Measurements from ENCODE around the gene KCND1. TPM values are rescaled to one million over a fixed set of nuclear protein-coding genes. Genes with fewer than 3 reads are reported as not detected.
"Not testable (repeated sequence)": the region's sequence is repeated elsewhere in the genome, so short reads cannot be mapped to it uniquely, and the experiment has no call there.

Gene KCND1
- total RNA-seq, result 0.10 and 0.21 TPM in 2 replicates
- 1.00 TPM for polyA plus RNA-seq (2012)

DNA sequence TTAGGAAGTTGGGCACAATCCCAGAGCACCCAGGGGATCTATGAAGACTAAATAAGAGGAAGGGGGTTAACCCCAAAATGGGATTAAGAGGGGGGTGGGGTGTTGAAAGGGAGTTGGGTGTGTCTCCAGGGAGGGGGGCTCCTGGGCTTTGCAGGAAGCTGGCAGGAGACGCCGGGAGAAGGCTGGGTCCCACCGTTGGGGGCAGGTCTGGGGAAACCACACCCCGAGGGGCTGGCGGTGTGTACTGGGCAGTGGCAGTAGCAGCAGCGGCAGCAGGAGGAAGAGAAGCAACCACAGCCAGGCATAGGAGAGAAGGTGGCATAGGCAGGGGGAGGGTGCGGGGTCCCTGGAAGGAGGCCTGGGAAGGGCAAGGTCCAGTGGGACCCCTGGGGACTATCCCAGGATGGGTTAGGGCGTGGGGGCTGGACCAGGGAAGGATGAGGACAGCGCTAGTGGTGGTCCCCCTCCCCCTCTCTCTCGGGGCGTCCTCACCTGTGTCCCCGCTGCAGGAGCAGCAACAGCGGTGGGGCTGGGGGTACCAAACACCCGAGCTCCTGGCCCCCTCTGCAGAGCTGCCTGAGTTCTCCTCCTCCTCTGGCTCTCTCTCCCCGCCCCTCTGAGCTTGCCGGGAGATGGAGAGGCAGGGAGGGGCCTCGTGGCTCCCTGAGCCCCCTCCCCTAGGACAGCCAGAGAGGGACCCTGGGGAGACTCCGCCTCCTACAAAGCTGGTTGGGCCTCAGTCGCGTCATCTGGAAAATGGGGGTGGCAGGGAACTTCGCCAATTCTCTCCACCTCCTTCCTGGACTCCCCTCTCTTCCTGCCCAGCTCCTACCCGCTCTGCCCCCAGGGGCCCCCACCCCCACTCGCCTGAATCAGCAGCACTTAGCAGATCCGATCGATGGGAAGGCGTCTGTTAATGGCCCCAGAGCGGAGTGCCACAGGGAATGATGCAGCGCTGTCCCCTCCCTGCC lies at the start of gene KCND1:
Gene KCND1, minus strand, starts transcription at position 596 of the 971 bp plus-strand sequence. CDS start 1,573 bp downstream, outside the sequence.
- peak; percentile 3 for DNase-seq (ENCODE audit: low read depth)

GRCh38 chrX:49019599-49020249 lies 48.1 kb upstream of the KCND1 start:
- no peak for DNase-seq (ENCODE audit: low read depth)

DNA sequence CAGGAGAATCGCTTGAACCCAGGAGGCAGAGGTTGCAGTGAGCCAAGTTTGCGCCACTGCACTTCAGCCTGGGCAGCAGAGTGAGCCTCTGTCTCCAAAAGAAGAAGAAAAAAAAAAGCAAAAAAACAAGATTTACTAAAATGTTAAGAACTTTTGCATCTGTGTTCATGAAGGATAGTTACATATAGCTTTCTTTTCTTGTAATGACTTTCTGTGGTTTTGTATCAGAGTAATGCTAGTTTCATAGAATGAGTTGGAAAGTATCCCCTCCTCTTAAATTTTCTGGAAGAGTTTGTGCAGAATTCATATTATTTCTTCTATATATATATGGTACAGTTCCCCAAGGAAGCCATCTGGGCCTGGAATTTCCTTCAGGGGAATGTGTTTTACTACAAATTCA lies 47.4 kb upstream of the KCND1 start:
- DNase-seq (ENCODE audit: low read depth), result no peak

DNA sequence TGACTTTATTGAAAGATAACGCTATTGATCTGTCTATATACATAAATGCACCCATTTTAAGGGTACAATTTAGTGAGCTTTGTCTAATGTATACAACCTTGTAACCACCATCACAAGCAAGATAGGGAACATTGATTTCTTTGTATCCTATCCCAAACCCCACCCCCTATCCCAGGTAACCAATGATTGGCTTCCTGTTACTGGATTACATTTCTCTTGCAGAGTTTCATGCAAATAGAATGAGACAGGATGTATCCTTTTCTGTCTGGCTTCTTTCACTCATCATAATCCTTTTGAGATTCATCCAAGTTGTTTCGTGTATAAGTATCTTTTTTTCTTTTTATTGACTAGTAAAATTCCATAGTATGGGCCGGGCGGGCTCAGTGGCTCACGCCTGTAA lies 32.1 kb upstream of the KCND1 start:
- DNase-seq (ENCODE audit: low read depth), result no peak

- DNase-seq (ENCODE audit: low read depth), result peak; percentile 91
Observed at GRCh38 chrX:49002091-49002935, 30.7 kb upstream of the KCND1 start, which contains the start of gene GRIPAP1. Gene GRIPAP1, minus strand, starts transcription at chrX:49002264. Its CDS starts 35 bp downstream, at chrX:49002229.

GRCh38 chrX:49001521-49002090 lies 30.0 kb upstream of the KCND1 start:
- peak; percentile 24 for DNase-seq (ENCODE audit: low read depth)

DNA sequence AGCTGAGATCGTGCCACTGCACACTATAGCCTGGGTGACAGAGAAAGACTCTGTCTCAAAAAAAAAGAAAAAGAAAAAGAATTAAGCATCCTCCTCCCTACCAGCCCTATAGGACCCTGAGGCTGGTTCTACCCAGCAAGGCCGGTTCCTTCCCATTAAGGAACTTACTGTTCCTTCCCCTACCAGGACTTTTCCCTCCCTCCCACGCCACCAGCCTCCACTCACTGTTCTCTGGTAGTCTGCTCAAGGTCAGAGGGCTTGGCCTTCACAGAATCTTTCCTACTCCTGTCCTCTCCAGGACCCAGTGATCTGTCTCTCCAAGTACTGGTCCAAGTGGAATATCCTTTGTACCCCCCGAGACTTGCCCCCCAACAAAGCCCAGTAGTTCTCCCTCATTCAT lies 29.0 kb upstream of the KCND1 start:
- no peak for DNase-seq (ENCODE audit: low read depth)

- DNase-seq (ENCODE audit: low read depth), result no peak
Observed at GRCh38 chrX:48999030-48999429, 27.4 kb upstream of the KCND1 start.

- DNase-seq (ENCODE audit: low read depth), result no peak
Observed at GRCh38 chrX:48998391-48998790, 26.7 kb upstream of the KCND1 start.

- no peak for DNase-seq (ENCODE audit: low read depth)
Observed at GRCh38 chrX:48997865-48998264, 26.2 kb upstream of the KCND1 start.

DNA sequence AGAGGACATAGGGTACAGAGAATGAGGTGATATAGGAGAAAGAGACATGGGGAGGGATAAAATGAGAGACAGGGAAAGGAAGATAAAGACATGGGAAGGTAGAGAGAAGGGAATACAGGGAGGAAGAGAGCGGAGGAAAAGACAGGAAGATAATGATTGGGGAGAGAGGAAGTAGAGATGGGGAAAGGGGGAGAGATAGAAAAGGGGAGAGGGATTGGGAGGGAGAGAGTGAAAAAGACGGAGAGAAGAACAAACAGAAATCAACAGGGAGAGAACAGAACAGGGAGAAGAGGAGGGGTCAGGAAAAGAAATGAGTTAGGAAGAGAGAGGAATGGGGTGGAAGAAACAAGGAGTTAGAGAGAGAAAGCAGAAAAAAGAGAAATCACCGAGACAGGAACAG lies 25.8 kb upstream of the KCND1 start:
- no peak for DNase-seq (ENCODE audit: low read depth)

DNA sequence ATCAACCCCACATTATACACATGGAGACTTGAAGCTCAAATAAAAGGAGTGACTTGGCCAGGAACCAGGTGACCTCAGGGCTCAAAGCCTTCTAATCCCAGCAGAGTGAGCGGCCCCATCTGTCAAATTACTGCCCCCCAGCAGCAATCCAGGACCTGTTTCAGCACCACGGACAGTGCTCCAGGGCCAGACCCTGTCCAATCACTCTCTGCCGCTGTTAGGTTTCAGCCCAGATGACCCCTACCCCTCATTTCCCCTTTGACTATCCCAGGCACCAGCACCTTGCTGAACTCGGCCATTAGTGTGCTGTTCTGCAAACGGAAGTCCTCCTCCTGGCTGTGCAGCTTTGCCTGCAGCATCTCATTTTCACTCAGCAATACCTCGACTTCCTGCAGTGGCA lies 25.3 kb upstream of the KCND1 start:
- peak; percentile 2 for DNase-seq (ENCODE audit: low read depth)

DNA sequence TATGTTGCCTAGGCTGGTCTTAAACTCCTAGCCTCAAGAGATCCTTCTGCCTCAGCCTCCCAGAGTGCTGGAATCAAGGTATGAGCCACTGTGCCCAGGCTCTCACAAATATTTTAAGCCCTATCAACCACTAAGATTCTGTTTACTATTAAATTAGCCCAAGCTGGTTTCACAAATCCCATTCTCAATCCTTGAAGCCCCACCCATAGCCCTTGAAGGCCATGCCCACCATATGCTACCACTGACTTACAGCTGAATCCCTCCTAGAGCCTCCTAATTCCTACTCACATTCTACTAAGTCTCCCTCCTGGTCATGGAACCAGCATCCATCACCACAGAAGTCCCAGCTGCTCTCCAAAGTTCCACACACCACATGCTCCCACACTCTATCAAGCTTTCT lies 20.7 kb upstream of the KCND1 start:
- no peak for DNase-seq (ENCODE audit: low read depth)

- no peak for DNase-seq (ENCODE audit: low read depth)
Observed at GRCh38 chrX:48989483-48989882, 17.8 kb upstream of the KCND1 start.

DNA sequence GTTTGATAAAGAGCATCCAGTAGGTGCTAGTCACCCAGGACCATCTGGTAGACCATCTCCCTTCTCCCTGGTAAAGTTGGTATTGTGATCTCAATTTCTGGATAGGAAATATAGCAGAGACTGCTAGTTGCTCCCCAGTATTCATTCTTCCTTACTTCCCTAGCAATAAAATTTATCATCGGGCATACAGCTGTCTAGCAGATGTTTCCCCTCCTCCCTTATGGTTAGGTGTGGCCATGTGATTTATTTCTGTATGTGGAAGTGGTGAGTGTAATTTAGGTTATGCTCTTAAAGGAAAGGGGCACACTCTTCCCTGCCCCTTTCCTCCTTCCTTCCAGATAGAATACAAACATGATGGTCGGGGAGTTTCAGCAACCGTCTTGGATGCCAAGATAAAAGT lies 12.3 kb upstream of the KCND1 start:
- no peak for DNase-seq (ENCODE audit: low read depth)

- DNase-seq (ENCODE audit: low read depth), result no peak
Observed at GRCh38 chrX:48983081-48983480, 11.4 kb upstream of the KCND1 start.

GRCh38 chrX:48981178-48981577 lies 9.5 kb upstream of the KCND1 start:
- DNase-seq (ENCODE audit: low read depth), result no peak

- not testable (repeated sequence) for DNase-seq (ENCODE audit: low read depth)
Observed at GRCh38 chrX:48980341-48980740, 8.7 kb upstream of the KCND1 start.

GRCh38 chrX:48978226-48978625 lies 6.6 kb upstream of the KCND1 start:
- no peak for DNase-seq (ENCODE audit: low read depth)

- no peak for DNase-seq (ENCODE audit: low read depth)
Observed at GRCh38 chrX:48976086-48976485, 4.4 kb upstream of the KCND1 start.

- DNase-seq (ENCODE audit: low read depth), result no peak
Observed at GRCh38 chrX:48975541-48975940, 3.9 kb upstream of the KCND1 start.
